GM23338 (cell line): ENCODE results near the gene GRK5.

Experiments used
- CREB1 ChIP-seq: fragments of 250-450 bp; sonication (Bioruptor Pico); IDR thresholded peaks from 2 replicates; pipeline ENCODE4 v1.5.0; 2020; ENCODE audit warnings: low read depth, mild to moderate bottlenecking, moderate library complexity
- CTCF ChIP-seq, 2 experiments: fragments of 200-600 bp in 1 of 2; sonication (generic) in 1 of 2; conservative IDR thresholded peaks; 2 replicates each; pipeline versions ENCODE4 v1.5.1 to v1.6.1; 2016 to 2017; ENCODE audit warnings: antibody characterized with exemption in 2 of 2, low read depth in 2 of 2, mild to moderate bottlenecking in 2 of 2, moderate library complexity in 1 of 2
- EZH2phosphoT487 ChIP-seq: fragments of 200-600 bp; sonication (generic); IDR thresholded peaks from one replicate; pipeline ENCODE4 v1.8.1; 2018; ENCODE audit warnings: antibody characterized with exemption; ENCODE audit not compliant: unreplicated experiment
- JUNB ChIP-seq: IDR thresholded peaks from one replicate; pipeline ENCODE4 v1.6.1; 2016; ENCODE audit warnings: antibody characterized with exemption; ENCODE audit not compliant: unreplicated experiment
- POLR2AphosphoS5 ChIP-seq: IDR thresholded peaks from 2 replicates; pipeline ENCODE4 v1.6.1; 2016; ENCODE audit warnings: antibody characterized with exemption, low read depth
- STAT1 ChIP-seq: IDR thresholded peaks from one replicate; pipeline ENCODE4 v1.6.1; 2016; ENCODE audit warnings: antibody characterized with exemption; ENCODE audit not compliant: unreplicated experiment
- ZNF462 ChIP-seq: fragments of 250-450 bp; sonication (Bioruptor Pico); IDR thresholded peaks from 2 replicates; pipeline ENCODE4 v1.5.0; 2020; ENCODE audit warnings: mild to moderate bottlenecking, moderate library complexity

- TF ChIP-seq CTCF (conservative IDR thresholded peaks at IDR 0.05; ENCODE audit: low read depth in 2 of 2) (no peak), POLR2AphosphoS5 (no peak), CREB1 (no peak), STAT1 (no peak), EZH2phosphoT487 (no peak), JUNB (no peak), ZNF462 (CRISPR knock-in tag) (no peak)
Measured at GRCh38 chr10:119365773-119366599, 158.6 kb downstream of the GRK5 start.
